ENCODE data around the gene RPS6KC1.

DNA sequence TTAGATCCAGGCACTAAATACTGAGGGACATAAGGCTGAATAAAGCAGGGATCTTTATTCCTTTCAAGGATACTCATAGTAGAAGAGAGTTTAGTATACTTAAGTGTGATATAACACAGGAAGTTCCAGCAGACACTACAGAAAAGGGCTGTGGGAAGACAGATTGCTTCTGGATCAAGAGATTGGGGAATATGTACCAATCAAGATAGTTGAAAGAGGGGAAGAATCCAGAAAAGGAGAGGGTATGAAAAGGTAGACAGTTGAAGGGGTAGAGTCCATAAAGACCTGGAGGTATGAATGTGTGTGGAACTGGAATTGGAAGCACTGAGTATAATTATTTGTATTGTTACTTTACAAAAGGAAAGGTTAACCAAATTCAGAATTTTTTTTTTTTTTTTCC is 2.4 kb downstream of the RPS6KC1 start:
- TF ChIP-seq EP300 (IDR thresholded peaks at IDR 0.05) (no peak), POLR2AphosphoS5 (IDR thresholded peaks at IDR 0.05) (no peak), POLR2A (IDR thresholded peaks at IDR 0.05) (no peak)
- TF ChIP-seq, protein P1, sequence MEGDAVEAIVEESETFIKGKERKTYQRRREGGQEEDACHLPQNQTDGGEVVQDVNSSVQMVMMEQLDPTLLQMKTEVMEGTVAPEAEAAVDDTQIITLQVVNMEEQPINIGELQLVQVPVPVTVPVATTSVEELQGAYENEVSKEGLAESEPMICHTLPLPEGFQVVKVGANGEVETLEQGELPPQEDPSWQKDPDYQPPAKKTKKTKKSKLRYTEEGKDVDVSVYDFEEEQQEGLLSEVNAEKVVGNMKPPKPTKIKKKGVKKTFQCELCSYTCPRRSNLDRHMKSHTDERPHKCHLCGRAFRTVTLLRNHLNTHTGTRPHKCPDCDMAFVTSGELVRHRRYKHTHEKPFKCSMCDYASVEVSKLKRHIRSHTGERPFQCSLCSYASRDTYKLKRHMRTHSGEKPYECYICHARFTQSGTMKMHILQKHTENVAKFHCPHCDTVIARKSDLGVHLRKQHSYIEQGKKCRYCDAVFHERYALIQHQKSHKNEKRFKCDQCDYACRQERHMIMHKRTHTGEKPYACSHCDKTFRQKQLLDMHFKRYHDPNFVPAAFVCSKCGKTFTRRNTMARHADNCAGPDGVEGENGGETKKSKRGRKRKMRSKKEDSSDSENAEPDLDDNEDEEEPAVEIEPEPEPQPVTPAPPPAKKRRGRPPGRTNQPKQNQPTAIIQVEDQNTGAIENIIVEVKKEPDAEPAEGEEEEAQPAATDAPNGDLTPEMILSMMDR (IDR thresholded peaks at IDR 0.05), result no peak

All from upper lobe of left lung (tissue), 4 donors.